Activated CD4-positive, alpha-beta T cell treated with anti-CD3 and anti-CD28 coated beads for 36 hours (primary cell): ENCODE results near the gene ANO1. TPM values are rescaled to one million over a fixed set of nuclear protein-coding genes. Genes with fewer than 3 reads are reported as not detected.
A peak's percentile ranks its signal among the peaks of the same experiment; 100 is the strongest.
"Not testable (repeated sequence)": the region's sequence is repeated elsewhere in the genome, so short reads cannot be mapped to it uniquely, and the experiment has no call there.

Experiments used
- ATAC-seq: fragments of 200-7000 bp; cut with Tn5 transposase; one replicate; pipeline ENCODE4 v1.10.0; 2021; ENCODE audit warnings: mild to moderate bottlenecking, moderate library complexity
- CTCF ChIA-PET: fragments of 350-600 bp; sonication (Branson Sonifier 250); formaldehyde crosslinking; loops from one replicate; lab custom pipeline; 2021; ENCODE audit warnings: antibody characterized with exemption; lab: Charles Lee
- POLR2A ChIA-PET: fragments of 350-600 bp; sonication (Branson Sonifier 250); formaldehyde crosslinking; loops from one replicate; lab custom pipeline; 2021; ENCODE audit warnings: antibody characterized with exemption, inconsistent platforms; lab: Charles Lee
- DNase-seq: peaks from one replicate; pipeline ENCODE4 v3.0.0-alpha.2; 2020
- H3K27ac Mint-ChIP-seq: one replicate; pipeline ENCODE4 v1.8.0; 2021; ENCODE audit warnings: mixed read lengths
- H3K27me3 Mint-ChIP-seq: one replicate; pipeline ENCODE4 v1.8.0; 2021; ENCODE audit warnings: mixed read lengths
- H3K36me3 Mint-ChIP-seq: one replicate; pipeline ENCODE4 v1.8.0; 2021; ENCODE audit warnings: low read depth, mixed read lengths
- H3K4me1 Mint-ChIP-seq: one replicate; pipeline ENCODE4 v1.8.0; 2021; ENCODE audit warnings: mixed read lengths
- H3K4me3 Mint-ChIP-seq: one replicate; pipeline ENCODE4 v1.8.0; 2021; ENCODE audit warnings: mild to moderate bottlenecking, moderate library complexity, mixed read lengths
- H3K9me3 Mint-ChIP-seq: one replicate; pipeline ENCODE4 v1.8.0; 2021; ENCODE audit warnings: low read depth, mixed read lengths
- intact Hi-C, 2 experiments: fragments of 100-400 bp; cut with DNase I in 1 of 2; cut with micrococcal nuclease in 1 of 2; formaldehyde crosslinking; loops; one replicate each; pipeline versions ENCODE4 v1.14.2 to v1.15.1; 2022 to 2024; cut with DNase I, micrococcal nuclease
- total RNA-seq, 2 experiments: library from RNA; stranded (reverse); gene quantifications; one replicate each; pipeline ENCODE4 v1.2.3, GENCODE V29; 2021

The ANO1 gene
- total RNA-seq, 2 experiments from 2014 or later: not detected

DNA sequence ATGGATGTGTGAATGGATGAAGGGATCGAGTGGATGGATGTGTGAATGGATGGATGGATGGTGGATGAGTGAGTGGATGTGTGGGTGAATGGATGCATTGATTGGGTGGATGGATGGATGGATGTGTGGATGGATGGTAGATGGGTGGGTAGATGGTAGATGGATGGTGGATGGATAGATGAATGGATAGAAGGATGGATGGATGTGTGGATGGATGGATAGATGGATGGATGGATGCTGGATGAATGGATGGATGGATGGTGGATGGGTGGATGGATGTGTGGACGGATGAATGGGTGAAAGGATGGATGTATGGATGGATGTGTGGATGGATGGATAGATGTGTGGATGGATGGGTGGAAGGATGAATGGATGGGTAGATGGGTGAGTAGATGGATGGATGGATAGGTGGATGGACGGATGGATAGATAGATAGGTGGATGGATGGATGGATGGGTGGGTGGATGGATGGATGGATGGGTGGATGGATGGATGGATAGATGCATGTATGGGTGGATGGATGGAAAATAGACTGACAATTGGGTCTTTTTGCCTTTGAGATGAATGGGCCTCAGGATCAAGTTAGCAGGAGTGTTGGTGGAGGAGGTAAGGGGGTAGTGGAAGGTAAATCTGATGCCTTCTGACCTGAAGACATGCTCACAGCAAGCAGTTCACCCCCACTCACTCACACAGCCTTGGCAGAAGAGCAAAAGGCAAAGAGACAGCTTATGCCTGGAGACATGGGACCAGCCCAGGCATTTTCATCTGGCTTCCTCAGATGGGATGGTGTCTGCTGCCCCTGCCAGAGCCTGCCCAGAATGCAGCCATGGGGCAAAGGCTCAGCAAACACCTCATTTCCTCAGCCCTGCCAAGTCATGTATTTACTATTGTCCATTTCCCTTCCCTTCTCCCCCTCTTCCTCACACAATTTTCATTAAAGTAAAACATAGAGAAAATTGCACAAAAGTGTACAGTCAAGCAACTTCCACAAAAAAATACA lies 117.0 kb downstream of the ANO1 start:
- Mint-ChIP-seq H3K9me3 (no peaks in the 10 kb centered on the region), H3K36me3 (no peaks in the 10 kb centered on the region), H3K4me1 (no peaks in the 10 kb centered on the region), H3K27ac (no peak overlapping the region), H3K4me3 (no peak overlapping the region), H3K27me3 (peaks cover 7% of the 10 kb centered on the region)
- no peak for ATAC-seq
- POLR2A ChIA-PET: no interaction called here
- CTCF ChIA-PET: interaction anchor here (0.7 to 1.3 kb wide), 3 partner anchors 9 to 244 kb away, joined by 3 read pairs; no protein-coding TSS in a partner anchor
- no peak for DNase-seq
- intact Hi-C loops: loop anchor here in 1 of 2 experiments (10.0 kb wide), 1 partner anchor 510 kb away; no protein-coding TSS in a partner anchor

DNA sequence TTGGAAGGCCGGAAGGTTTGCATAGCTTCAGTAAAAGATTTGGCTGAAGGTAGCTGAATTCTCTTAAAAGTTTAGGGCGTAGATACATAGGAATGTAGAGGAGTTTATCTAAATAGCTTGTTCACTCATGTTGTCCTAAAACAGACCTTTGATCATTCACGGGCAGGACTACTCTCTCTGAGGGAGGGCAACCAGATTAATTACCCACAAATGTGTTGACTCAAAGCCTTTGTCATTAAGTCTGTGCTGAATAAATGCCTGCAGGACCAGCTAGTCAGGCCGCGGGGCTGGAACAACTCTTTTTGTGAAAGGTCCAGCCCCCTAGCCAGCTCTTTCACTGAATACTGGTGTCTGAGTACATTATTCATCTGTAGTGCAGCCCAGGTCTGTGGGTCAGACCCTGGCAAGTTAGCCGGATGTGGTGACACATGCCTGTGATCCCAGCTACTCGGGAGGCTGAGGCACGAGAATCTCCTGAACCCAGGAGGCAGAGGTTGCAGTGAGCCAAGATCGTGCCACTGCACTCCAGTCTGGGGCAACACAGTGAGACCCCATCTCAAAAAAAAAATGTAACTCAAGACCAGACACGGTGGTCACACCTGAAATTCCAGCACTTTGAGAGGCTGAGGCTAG lies 122.2 kb downstream of the ANO1 start:
- Mint-ChIP-seq H3K27ac (no peak overlapping the region), H3K4me3 (no peak overlapping the region), H3K36me3 (peaks cover 16% of the 10 kb centered on the region), H3K27me3 (peaks cover 4% of the 10 kb centered on the region), H3K4me1 (peaks cover 18% of the 10 kb centered on the region), H3K9me3 (no peaks in the 10 kb centered on the region)
- ChIA-PET POLR2A (interaction anchor here (0.6 kb wide), 1 partner anchor 643 kb away, joined by 4 read pairs; no protein-coding TSS in a partner anchor), CTCF (interaction anchor here (0.9 kb wide), 1 partner anchor 25 kb away, joined by 3 read pairs; no protein-coding TSS in a partner anchor)
- intact Hi-C loops: loop anchor here (5.0 to 10.0 kb wide), 3 partner anchors 164 to 1914 kb away; partner anchors contain the start of gene ANAPC15 (in 1 of the 2)
- no peak for DNase-seq
- no peak for ATAC-seq

DNA sequence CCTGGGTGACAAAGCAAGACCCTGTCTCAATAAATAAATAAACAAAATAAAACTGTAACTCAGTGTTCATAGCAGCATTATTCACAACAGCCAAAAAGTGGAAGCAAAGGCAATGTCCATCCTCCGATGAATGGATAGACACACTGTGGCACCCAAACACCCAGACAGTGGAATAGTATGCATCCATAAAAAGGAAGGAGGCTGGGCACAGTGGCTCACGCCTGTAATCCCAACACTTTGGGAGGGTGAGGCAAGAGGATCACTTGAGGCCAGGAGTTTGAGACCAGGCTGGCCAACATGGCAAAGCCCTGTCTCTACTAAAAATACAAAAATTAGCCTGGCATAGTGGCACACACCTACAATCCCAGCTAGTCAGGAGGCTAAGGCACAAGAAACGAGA lies 122.9 kb downstream of the ANO1 start:
- ATAC-seq, H3K27me3 Mint-ChIP-seq, DNase-seq, H3K4me3 Mint-ChIP-seq, H3K27ac Mint-ChIP-seq, H3K9me3 Mint-ChIP-seq, CTCF ChIA-PET: not testable (repeated sequence)
- POLR2A ChIA-PET: interaction anchor here (0.7 kb wide), 1 partner anchor 1189 kb away, joined by 5 read pairs; no protein-coding TSS in a partner anchor
- Mint-ChIP-seq H3K4me1 (peaks cover 25% of the 10 kb centered on the region), H3K36me3 (peaks cover 23% of the 10 kb centered on the region)
- intact Hi-C loops: loop anchor here (5.0 to 10.0 kb wide), 3 partner anchors 164 to 1914 kb away; partner anchors contain the start of gene ANAPC15 (in 1 of the 2)

DNA sequence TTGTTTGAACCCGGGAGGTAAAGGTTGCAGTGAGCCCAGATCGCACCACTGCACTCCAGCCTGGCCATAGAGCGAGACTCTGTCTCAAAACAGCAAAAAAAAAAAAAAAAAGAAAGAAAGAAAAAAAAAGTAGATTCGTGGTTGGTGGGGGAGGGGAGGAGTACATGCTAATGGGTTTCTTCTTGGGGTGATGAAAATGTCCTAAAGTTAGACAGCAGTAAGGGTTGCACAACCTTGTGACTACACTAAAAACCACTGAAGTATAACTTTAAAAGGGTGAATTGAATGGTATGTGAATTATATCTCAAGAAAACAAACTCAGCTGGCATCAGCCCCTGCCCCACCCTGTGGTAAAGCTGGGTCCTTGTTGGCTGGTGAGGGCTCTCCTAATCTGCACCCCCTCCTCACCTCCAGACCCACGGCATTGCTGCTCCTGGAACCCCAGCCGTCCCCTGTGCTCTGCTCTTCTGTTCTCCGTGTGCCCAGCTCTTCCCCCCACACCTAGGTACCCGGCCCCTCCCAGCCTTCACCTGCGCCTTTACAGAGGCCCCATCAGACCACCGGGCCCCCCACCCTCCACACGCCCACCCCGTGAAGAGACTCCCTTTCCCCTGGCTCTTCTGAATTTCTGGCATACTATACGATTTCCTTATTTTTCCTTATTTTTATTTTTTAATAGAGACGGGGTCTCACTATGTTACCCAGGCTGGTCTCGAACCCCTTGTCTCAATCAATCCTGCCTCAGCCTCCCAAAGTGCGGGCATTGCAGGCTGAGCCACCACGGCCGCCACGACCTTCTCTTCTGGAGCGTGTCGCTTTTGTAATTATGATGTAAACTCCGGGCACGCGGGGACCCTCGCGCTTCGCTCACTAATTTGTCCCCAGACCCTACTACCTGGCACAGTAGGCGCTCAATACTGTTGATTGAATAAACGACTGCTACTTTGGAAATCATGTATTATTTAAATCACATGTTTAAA lies 124.1 kb downstream of the ANO1 start:
- DNase-seq: no peak
- Mint-ChIP-seq H3K27me3 (peaks cover 2% of the 10 kb centered on the region), H3K9me3 (no peaks in the 10 kb centered on the region), H3K36me3 (peaks cover 30% of the 10 kb centered on the region), H3K4me1 (peaks cover 35% of the 10 kb centered on the region), H3K27ac (peak overlapping the region; percentile 90), H3K4me3 (peak overlapping the region; percentile 97)
- no peak for ATAC-seq
- intact Hi-C loops: loop anchor here (2.0 to 10.0 kb wide), 6 partner anchors 163 to 1913 kb away; partner anchors contain the start of genes ANAPC15 (in 1 of the 2), NADSYN1 (in 1 of the 2) and TPCN2 (in 1 of the 2)
- POLR2A ChIA-PET: interaction anchor here (0.7 kb wide), 1 partner anchor 1190 kb away, joined by 5 read pairs; no protein-coding TSS in a partner anchor
- CTCF ChIA-PET: no interaction called here

DNA sequence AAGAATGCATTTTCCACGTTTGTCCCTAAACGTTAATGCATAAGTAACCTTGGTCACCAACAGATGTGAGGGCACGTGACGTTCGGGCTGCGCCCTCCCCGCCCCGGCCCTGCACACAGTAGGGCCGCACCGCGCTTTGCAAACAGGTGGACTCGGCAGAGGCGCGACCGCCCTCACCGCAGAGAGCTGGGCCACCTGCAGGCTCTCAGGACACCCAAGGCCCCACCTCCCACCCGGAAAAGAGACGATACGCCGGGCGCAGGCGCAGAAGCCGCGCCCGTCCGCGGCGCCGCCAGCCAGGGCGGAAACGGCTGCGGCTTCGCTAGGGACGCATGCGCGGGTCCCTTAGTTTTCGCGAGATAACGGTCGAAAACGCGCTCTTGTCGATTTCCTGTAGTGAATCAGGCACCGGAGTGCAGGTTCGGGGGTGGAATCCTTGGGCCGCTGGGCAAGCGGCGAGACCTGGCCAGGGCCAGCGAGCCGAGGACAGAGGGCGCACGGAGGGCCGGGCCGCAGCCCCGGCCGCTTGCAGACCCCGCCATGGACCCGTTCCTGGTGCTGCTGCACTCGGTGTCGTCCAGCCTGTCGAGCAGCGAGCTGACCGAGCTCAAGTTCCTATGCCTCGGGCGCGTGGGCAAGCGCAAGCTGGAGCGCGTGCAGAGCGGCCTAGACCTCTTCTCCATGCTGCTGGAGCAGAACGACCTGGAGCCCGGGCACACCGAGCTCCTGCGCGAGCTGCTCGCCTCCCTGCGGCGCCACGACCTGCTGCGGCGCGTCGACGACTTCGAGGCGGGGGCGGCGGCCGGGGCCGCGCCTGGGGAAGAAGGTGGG lies 125.0 kb downstream of the ANO1 start, which contains the start of gene FADD:
Gene FADD (plus strand): TSS at position 377 of the 831 bp plus-strand sequence. CDS start 164 bp downstream, at position 541.
- Mint-ChIP-seq H3K4me3 (peak within 1 kb of the TSS; percentile 97), H3K36me3 (peaks cover 35% of the 10 kb centered on the region), H3K4me1 (peaks cover 41% of the 10 kb centered on the region), H3K27me3 (peaks cover 2% of the 10 kb centered on the region), H3K27ac (peak within 1 kb of the TSS; percentile 99), H3K9me3 (no peaks in the 10 kb centered on the region)
- DNase-seq: peak; percentile 95
- intact Hi-C loops: loop anchor here (1.0 to 10.0 kb wide), 11 partner anchors 67 to 1912 kb away; partner anchors contain the start of genes ANAPC15 (in 1 of the 2), CTTN (in 1 of the 2), DHCR7 (in 1 of the 2) and LTO1 (in 1 of the 2)
- peak; percentile 68 for ATAC-seq
- CTCF ChIA-PET: no interaction called here
- POLR2A ChIA-PET: interaction anchor here (0.9 kb wide), 1 partner anchor 10 kb away, joined by 3 read pairs; no protein-coding TSS in a partner anchor

DNA sequence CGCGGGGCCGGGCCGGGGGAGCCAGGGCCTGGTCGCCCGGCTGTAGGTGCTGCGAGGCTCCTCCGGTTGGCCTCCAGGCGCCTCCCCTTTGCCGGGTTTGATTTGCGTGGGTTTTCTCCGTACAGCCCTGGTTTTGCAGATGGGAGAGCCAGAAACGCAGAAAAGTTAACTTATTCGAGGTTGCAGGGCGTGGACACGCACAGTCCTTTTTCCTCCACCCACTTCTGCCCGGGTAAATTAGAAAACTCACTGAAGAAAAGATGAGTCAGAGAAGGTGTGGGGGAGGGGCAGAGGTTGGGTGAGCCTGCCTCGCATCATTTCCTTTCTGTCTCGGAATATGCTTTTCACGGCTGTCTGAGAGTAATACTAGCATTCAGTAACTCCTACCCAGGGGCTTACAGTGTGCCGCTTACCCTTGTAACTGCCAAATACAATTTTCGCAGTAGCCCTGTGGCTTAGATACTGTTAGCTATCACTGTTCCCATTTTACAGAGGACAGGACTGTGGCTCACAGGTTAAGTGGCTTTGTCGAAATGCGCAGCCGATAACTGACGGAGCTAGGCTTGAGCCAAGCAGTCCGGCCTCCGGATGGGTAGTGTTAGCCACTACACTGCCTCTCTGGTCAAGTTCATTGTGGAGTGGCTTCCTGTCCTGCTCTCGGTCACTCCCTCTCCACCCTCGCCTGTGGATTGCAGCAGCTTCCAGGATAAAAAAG lies 125.8 kb downstream of the ANO1 start:
- intact Hi-C loops: loop anchor here (1.0 to 10.0 kb wide), 12 partner anchors 66 to 1911 kb away; partner anchors contain the start of genes PPFIA1 (in 2 of the 2), ANAPC15 (in 1 of the 2), CTTN (in 1 of the 2) and DHCR7 (in 1 of the 2)
- no peaks in the 10 kb centered on the region for H3K9me3 Mint-ChIP-seq
- ChIA-PET CTCF (interaction anchor here (0.7 to 0.9 kb wide), 4 partner anchors 8 to 158 kb away, joined by 3 to 5 read pairs (median 3); partner anchors contain the start of gene PPFIA1), POLR2A (interaction anchor here (0.9 kb wide), 1 partner anchor 9 kb away, joined by 3 read pairs; no protein-coding TSS in a partner anchor)
- peak; percentile 94 for DNase-seq
- peak overlapping the region; percentile 99 for H3K27ac Mint-ChIP-seq
- H3K4me1 Mint-ChIP-seq: peaks cover 46% of the 10 kb centered on the region
- peak; percentile 78 for ATAC-seq
- peaks cover 2% of the 10 kb centered on the region for H3K27me3 Mint-ChIP-seq
- peaks cover 42% of the 10 kb centered on the region for H3K36me3 Mint-ChIP-seq
- peak overlapping the region; percentile 97 for H3K4me3 Mint-ChIP-seq

DNA sequence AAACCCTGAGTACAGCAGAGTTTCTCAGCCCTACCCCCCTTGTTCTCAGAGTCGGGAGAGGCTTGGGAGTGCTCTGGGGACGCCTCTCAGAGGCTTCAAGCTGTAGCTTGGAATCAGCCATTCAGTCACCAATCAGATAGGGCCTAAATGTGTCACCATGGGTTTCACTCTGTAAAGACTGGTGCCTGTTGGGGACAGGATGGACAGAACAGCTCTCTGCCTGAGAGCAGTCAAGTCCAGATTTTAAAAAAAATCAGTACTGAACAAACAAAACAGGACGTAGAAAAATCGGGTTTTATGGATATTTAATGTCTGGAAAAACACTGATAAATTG lies 126.3 kb downstream of the ANO1 start:
- Mint-ChIP-seq H3K9me3 (no peaks in the 10 kb centered on the region), H3K4me3 (peak overlapping the region; percentile 97), H3K36me3 (peaks cover 46% of the 10 kb centered on the region), H3K4me1 (peaks cover 52% of the 10 kb centered on the region), H3K27ac (peak overlapping the region; percentile 99), H3K27me3 (peaks cover under 1% of the 10 kb centered on the region)
- DNase-seq: peak; percentile 21
- ChIA-PET CTCF (interaction anchor here (0.7 to 0.9 kb wide), 5 partner anchors 9 to 1225 kb away, joined by 3 to 5 read pairs (median 3); partner anchors contain the start of gene PPFIA1), POLR2A (interaction anchor here (0.9 kb wide), 1 partner anchor 8 kb away, joined by 3 read pairs; no protein-coding TSS in a partner anchor)
- intact Hi-C loops: loop anchor here (1.0 to 10.0 kb wide), 5 partner anchors 66 to 1910 kb away; partner anchors contain the start of genes ANAPC15 (in 1 of the 2) and PPFIA1 (in 1 of the 2)
- peak; percentile 37 for ATAC-seq

DNA sequence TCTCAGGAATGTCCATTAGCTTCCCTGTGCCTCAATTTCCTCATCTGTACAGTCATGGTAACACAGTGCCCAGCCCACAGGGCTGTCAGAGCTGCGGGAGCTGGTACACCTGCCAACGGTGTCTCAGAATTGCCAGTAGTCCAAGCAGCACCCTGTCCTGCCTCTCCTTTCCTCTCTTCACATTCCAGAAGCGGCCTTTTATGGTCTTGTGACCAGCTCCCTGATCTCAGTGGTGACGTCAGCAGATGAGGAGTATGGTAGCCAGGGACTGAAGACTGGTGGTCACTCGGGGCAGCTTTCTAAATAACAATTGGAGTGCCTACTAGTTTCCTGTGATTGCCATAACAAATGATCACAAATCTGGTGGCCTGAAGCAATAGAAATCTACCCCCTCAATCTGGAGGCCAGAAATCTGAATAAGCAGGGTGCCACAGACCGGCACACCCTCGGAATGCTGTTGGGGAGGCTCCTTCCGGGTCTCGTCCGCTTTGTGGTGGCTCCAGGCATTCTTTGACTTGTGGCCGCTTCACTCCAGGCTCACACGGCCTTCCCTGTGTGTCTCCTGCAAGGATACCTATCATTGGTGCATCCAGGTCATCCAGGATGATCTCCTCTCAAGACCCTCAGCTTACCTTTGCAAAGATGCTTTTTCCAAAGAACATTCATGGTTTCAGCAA lies 127.1 kb downstream of the ANO1 start:
- H3K4me3 Mint-ChIP-seq: peak overlapping the region; percentile 97
- peaks cover 57% of the 10 kb centered on the region for H3K4me1 Mint-ChIP-seq
- ATAC-seq (no peak), DNase-seq (no peak)
- H3K9me3 Mint-ChIP-seq: no peaks in the 10 kb centered on the region
- intact Hi-C loops: loop anchor here (10.0 kb wide), 2 partner anchors 160 to 1910 kb away; partner anchors contain the start of gene ANAPC15 (in 1 of the 2)
- CTCF ChIA-PET: interaction anchor here (0.6 to 0.7 kb wide), 3 partner anchors 65 to 1224 kb away, joined by 3 read pairs; partner anchors contain the start of gene PPFIA1
- peak overlapping the region; percentile 99 for H3K27ac Mint-ChIP-seq
- H3K36me3 Mint-ChIP-seq: peaks cover 50% of the 10 kb centered on the region
- POLR2A ChIA-PET: no interaction called here
- no peaks in the 10 kb centered on the region for H3K27me3 Mint-ChIP-seq
